Measurements from ENCODE around the gene SPTBN1.

Gene SPTBN1

DNA sequence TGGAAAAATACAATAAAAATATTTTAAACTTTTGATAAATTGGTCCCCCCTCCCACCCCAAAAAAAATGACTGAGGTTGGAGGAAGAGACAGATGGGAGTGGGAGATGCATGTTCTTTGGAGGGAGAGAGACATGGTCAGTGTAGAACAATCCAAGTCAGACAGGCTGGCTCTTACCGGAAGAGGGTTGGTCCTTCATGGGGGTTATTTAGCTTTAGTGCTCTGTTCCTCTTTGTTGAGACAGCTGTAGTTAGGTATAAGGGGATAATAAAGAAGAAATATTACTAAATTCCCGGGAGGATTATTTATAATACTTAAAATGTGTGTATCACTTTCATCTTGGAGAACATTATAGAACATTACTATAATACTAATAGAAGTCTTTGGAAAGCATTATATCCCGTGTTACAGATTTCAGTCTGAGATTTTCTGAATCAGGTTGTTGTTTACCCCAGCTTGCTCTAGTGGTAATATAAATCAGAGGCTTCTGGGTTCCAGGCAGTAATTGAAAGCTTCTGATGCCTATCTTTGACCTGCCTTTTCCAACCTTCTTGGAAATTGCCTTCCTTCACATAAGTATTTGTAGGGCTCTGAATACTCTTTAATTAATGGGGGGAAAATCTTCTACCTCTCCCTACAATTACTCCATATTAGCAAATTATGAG, 87.7 kb downstream of the SPTBN1 start:
- Histone ChIP-seq H4K8ac (ENCODE audit: low read depth, low read length) (no peak overlapping the region), H3K27ac (replicated peaks; ENCODE audit: low read length) (no peak overlapping the region), H2BK12ac (ENCODE audit: low read length) (no peak overlapping the region), H3K27me3 (ENCODE audit: control insufficient read depth in 3 of 3, insufficient read depth in 3 of 3, low read depth in 1 of 3, low read length in 3 of 3) (no peaks in the 10 kb centered on the region), H2BK15ac (ENCODE audit: low read length) (no peak overlapping the region), H3K4ac (ENCODE audit: low read length) (no peak overlapping the region), H3K9me3 (replicated peaks in 1 of 2; ENCODE audit: control insufficient read depth in 2 of 2, insufficient read depth in 1 of 2, low read depth in 1 of 2, low read length in 2 of 2) (no peaks in the 10 kb centered on the region), H3K4me1 (ENCODE audit: control insufficient read depth in 2 of 2, insufficient read depth in 1 of 2, low read depth in 1 of 2, low read length in 2 of 2) (peaks cover 0 to 3% of the 10 kb centered on the region in 2 donors), H2BK120ac (ENCODE audit: low read depth, low read length) (no peak overlapping the region), H2AFZ (ENCODE audit: low read length) (no peak overlapping the region), H3K23ac (ENCODE audit: low read depth, low read length, poor library complexity) (no peak overlapping the region), H3K4me3 (ENCODE audit: low read length in 2 of 2) (no peak overlapping the region), H3K14ac (ENCODE audit: low read length) (no peak overlapping the region), H3K4me2 (ENCODE audit: insufficient read depth, low read length, poor library complexity, severe bottlenecking) (no peak overlapping the region), H2BK5ac (ENCODE audit: low read length) (no peak overlapping the region), H3K79me1 (ENCODE audit: low read depth, low read length) (no peaks in the 10 kb centered on the region), H3K9ac (ENCODE audit: low read depth, low read length, poor library complexity) (no peak overlapping the region), H2AK5ac (ENCODE audit: low read depth, low read length) (no peak overlapping the region), H3K18ac (ENCODE audit: low read length) (no peak overlapping the region), H3K36me3 (replicated peaks in 1 of 2; ENCODE audit: control insufficient read depth in 2 of 2, insufficient read depth in 2 of 2, low read length in 2 of 2) (no peaks in the 10 kb centered on the region), H4K91ac (ENCODE audit: low read depth, low read length, poor library complexity) (no peak overlapping the region)
- DNase-seq (ENCODE audit: low spot score), result no peak
- WGBS, 2 donors (ENCODE audit: extremely low coverage in 2 of 2, insufficient read length in 2 of 2, insufficient replicate concordance in 1 of 2), result no CpG with 5 or more reads among the region's 3 CpGs

DNA sequence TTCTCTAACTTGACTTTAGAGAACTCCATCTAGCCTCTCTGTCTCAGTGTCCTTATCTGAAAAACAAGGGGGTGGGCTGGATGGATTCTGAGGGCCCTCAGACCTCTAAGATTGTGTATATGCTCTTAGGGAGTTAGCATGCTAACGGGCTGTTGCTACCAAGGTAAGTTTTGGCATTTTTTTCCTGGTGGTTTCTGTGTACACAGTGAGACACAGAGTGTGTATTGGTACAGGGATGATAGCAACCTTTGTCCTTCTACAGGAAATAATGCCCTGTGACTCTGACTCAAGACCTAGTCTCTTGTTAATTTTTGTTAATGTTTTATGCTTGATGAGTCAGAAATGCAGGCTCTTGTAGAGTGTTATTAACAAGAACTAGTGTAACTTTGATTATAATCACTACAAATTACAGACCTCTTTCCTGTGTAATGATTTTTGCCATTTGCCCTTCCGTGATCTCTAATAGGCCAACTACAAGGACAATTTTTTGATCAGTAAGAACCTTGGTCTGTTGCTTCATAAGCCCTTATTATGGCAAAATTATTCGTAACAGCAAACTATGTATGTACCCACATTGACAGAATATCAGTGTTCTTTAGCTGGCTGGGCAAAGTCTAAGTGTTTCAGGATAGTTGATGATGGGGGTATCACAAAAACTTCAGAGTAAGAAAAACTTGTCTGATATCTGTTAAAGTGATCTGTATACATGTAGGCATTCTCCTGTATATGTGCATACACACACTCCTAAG, 89.7 kb downstream of the SPTBN1 start:
- no CpG with 5 or more reads among the region's 3 CpGs for WGBS, 2 donors (ENCODE audit: extremely low coverage in 2 of 2, insufficient read length in 2 of 2, insufficient replicate concordance in 1 of 2)
- H3K18ac ChIP-seq (ENCODE audit: low read length), result no peak overlapping the region
- H2BK5ac ChIP-seq (ENCODE audit: low read length), result no peak overlapping the region
- no peak overlapping the region for H4K91ac ChIP-seq (ENCODE audit: low read depth, low read length, poor library complexity)
- H2AFZ ChIP-seq (ENCODE audit: low read length), result no peak overlapping the region
- H2BK120ac ChIP-seq (ENCODE audit: low read depth, low read length), result no peak overlapping the region
- no peak overlapping the region for H2BK12ac ChIP-seq (ENCODE audit: low read length)
- H3K14ac ChIP-seq (ENCODE audit: low read length), result no peak overlapping the region
- H3K27me3 ChIP-seq (ENCODE audit: control insufficient read depth in 3 of 3, insufficient read depth in 3 of 3, low read depth in 1 of 3, low read length in 3 of 3), result no peaks in the 10 kb centered on the region
- no peak overlapping the region for H2BK15ac ChIP-seq (ENCODE audit: low read length)
- DNase-seq (ENCODE audit: low spot score), result no peak
- no peak overlapping the region for H3K27ac ChIP-seq (replicated peaks; ENCODE audit: low read length)
- no peak overlapping the region for H3K4me2 ChIP-seq (ENCODE audit: insufficient read depth, low read length, poor library complexity, severe bottlenecking)
- H3K79me1 ChIP-seq (ENCODE audit: low read depth, low read length), result no peaks in the 10 kb centered on the region
- H2AK5ac ChIP-seq (ENCODE audit: low read depth, low read length), result no peak overlapping the region
- H3K4me3 ChIP-seq (ENCODE audit: low read length in 2 of 2), result no peak overlapping the region
- no peaks in the 10 kb centered on the region for H3K9me3 ChIP-seq (replicated peaks in 1 of 2; ENCODE audit: control insufficient read depth in 2 of 2, insufficient read depth in 1 of 2, low read depth in 1 of 2, low read length in 2 of 2)
- H3K4ac ChIP-seq (ENCODE audit: low read length), result no peak overlapping the region
- no peak overlapping the region for H3K9ac ChIP-seq (ENCODE audit: low read depth, low read length, poor library complexity)
- H3K4me1 ChIP-seq (ENCODE audit: control insufficient read depth in 2 of 2, insufficient read depth in 1 of 2, low read depth in 1 of 2, low read length in 2 of 2), result peaks cover 0 to 3% of the 10 kb centered on the region in 2 donors
- no peak overlapping the region for H3K23ac ChIP-seq (ENCODE audit: low read depth, low read length, poor library complexity)
- no peak overlapping the region for H4K8ac ChIP-seq (ENCODE audit: low read depth, low read length)
- H3K36me3 ChIP-seq (replicated peaks in 1 of 2; ENCODE audit: control insufficient read depth in 2 of 2, insufficient read depth in 2 of 2, low read length in 2 of 2), result no peaks in the 10 kb centered on the region

- no peak overlapping the region for H3K4ac ChIP-seq (ENCODE audit: low read length)
- H2BK12ac ChIP-seq (ENCODE audit: low read length), result no peak overlapping the region
- H3K18ac ChIP-seq (ENCODE audit: low read length), result no peak overlapping the region
- WGBS, 2 donors (ENCODE audit: extremely low coverage in 2 of 2, insufficient read length in 2 of 2, insufficient replicate concordance in 1 of 2), result no CpG with 5 or more reads among the region's 4 CpGs
- no peaks in the 10 kb centered on the region for H3K36me3 ChIP-seq (replicated peaks in 1 of 2; ENCODE audit: control insufficient read depth in 2 of 2, insufficient read depth in 2 of 2, low read length in 2 of 2)
- no peak overlapping the region for H2BK15ac ChIP-seq (ENCODE audit: low read length)
- no peaks in the 10 kb centered on the region for H3K9me3 ChIP-seq (replicated peaks in 1 of 2; ENCODE audit: control insufficient read depth in 2 of 2, insufficient read depth in 1 of 2, low read depth in 1 of 2, low read length in 2 of 2)
- no peaks in the 10 kb centered on the region for H3K79me1 ChIP-seq (ENCODE audit: low read depth, low read length)
- no peak overlapping the region for H3K14ac ChIP-seq (ENCODE audit: low read length)
- no peak overlapping the region for H2BK5ac ChIP-seq (ENCODE audit: low read length)
- no peak overlapping the region for H3K23ac ChIP-seq (ENCODE audit: low read depth, low read length, poor library complexity)
- H3K9ac ChIP-seq (ENCODE audit: low read depth, low read length, poor library complexity), result no peak overlapping the region
- H3K4me1 ChIP-seq (ENCODE audit: control insufficient read depth in 2 of 2, insufficient read depth in 1 of 2, low read depth in 1 of 2, low read length in 2 of 2), result peaks cover 3% of the 10 kb centered on the region in 2 donors
- no peak overlapping the region for H2BK120ac ChIP-seq (ENCODE audit: low read depth, low read length)
- no peak overlapping the region for H3K27ac ChIP-seq (replicated peaks; ENCODE audit: low read length)
- no peak overlapping the region for H3K4me3 ChIP-seq (ENCODE audit: low read length in 2 of 2)
- DNase-seq (ENCODE audit: low spot score), result no peak
- H3K27me3 ChIP-seq (ENCODE audit: control insufficient read depth in 3 of 3, insufficient read depth in 3 of 3, low read depth in 1 of 3, low read length in 3 of 3), result no peaks in the 10 kb centered on the region
- no peak overlapping the region for H4K91ac ChIP-seq (ENCODE audit: low read depth, low read length, poor library complexity)
- H3K4me2 ChIP-seq (ENCODE audit: insufficient read depth, low read length, poor library complexity, severe bottlenecking), result no peak overlapping the region
- no peak overlapping the region for H2AFZ ChIP-seq (ENCODE audit: low read length)
- no peak overlapping the region for H4K8ac ChIP-seq (ENCODE audit: low read depth, low read length)
- no peak overlapping the region for H2AK5ac ChIP-seq (ENCODE audit: low read depth, low read length)
Measured at GRCh38 chr2:54546518-54546917, 90.4 kb downstream of the SPTBN1 start.

DNA sequence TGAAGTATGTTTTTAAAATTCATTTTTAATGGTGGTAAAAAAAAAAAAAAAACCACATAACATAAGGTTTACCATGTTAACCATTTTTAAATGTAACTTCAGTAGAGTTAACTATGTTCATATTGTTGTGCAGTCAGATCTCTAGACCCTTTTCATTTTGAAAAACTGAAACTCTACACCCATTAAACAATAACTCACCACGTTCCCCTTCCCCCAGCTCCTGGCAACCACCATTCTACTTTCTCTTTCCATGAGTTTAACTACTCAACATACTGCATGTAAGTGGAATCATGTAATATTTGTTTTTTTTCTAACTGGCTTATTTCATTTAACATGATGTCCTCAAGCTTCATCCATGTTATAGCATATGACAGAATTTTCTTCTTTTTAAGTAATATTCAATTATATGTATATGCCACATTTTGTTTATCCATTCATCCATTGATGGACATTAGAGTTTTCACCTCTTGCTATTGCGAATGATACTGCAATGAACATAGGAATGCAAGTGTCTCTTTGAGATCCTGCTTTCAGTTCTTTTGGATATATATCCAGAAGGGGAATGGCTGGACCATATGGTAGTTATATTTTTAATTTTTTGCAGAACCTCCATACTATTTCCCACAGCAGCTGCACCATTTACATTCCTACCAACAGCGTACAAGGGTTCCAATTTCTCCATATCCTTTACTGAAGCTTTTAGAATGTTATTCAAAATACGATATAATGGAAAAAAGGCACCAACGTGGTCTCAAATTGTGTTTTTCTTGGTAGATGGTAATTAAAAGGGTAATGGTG, 91.0 kb downstream of the SPTBN1 start:
- Histone ChIP-seq H3K27ac (replicated peaks; ENCODE audit: low read length) (no peak overlapping the region), H3K4me2 (ENCODE audit: insufficient read depth, low read length, poor library complexity, severe bottlenecking) (no peak overlapping the region), H3K9ac (ENCODE audit: low read depth, low read length, poor library complexity) (no peak overlapping the region), H3K4me3 (ENCODE audit: low read length in 2 of 2) (no peak overlapping the region), H2AK5ac (ENCODE audit: low read depth, low read length) (no peak overlapping the region), H3K23ac (ENCODE audit: low read depth, low read length, poor library complexity) (no peak overlapping the region), H2BK12ac (ENCODE audit: low read length) (no peak overlapping the region), H2BK15ac (ENCODE audit: low read length) (no peak overlapping the region), H3K18ac (ENCODE audit: low read length) (no peak overlapping the region), H4K91ac (ENCODE audit: low read depth, low read length, poor library complexity) (no peak overlapping the region), H3K4me1 (ENCODE audit: control insufficient read depth in 2 of 2, insufficient read depth in 1 of 2, low read depth in 1 of 2, low read length in 2 of 2) (peaks cover 3% of the 10 kb centered on the region in 2 donors), H2BK120ac (ENCODE audit: low read depth, low read length) (no peak overlapping the region), H3K27me3 (ENCODE audit: control insufficient read depth in 3 of 3, insufficient read depth in 3 of 3, low read depth in 1 of 3, low read length in 3 of 3) (no peaks in the 10 kb centered on the region), H3K9me3 (replicated peaks in 1 of 2; ENCODE audit: control insufficient read depth in 2 of 2, insufficient read depth in 1 of 2, low read depth in 1 of 2, low read length in 2 of 2) (no peaks in the 10 kb centered on the region), H3K79me1 (ENCODE audit: low read depth, low read length) (no peaks in the 10 kb centered on the region), H2BK5ac (ENCODE audit: low read length) (no peak overlapping the region), H4K8ac (ENCODE audit: low read depth, low read length) (no peak overlapping the region), H2AFZ (ENCODE audit: low read length) (no peak overlapping the region), H3K14ac (ENCODE audit: low read length) (no peak overlapping the region), H3K36me3 (replicated peaks in 1 of 2; ENCODE audit: control insufficient read depth in 2 of 2, insufficient read depth in 2 of 2, low read length in 2 of 2) (no peaks in the 10 kb centered on the region), H3K4ac (ENCODE audit: low read length) (no peak overlapping the region)
- no peak for DNase-seq (ENCODE audit: low spot score)
- WGBS, 2 donors (ENCODE audit: extremely low coverage in 2 of 2, insufficient read length in 2 of 2, insufficient replicate concordance in 1 of 2), result no CpG with 5 or more reads among the region's 5 CpGs
